CD14-positive monocyte (primary cell): ENCODE measurements around the gene DNAJC16. TPM values are rescaled to one million over a fixed set of nuclear protein-coding genes. Genes with fewer than 3 reads are reported as not detected.

Experiments used
- DNase-seq, 3 donors: peaks; one replicate each; pipeline ENCODE4 v3.0.0-alpha.2; 2011 to 2022
- H2AFZ ChIP-seq: 2 replicates; pipeline ENCODE4 v1.6.0; 2012; ENCODE audit warnings: mild to moderate bottlenecking, low read depth, low read length, inconsistent platforms; ENCODE audit not compliant: insufficient read depth, poor library complexity, severe bottlenecking
- H3K27ac ChIP-seq, 2 donors: 1 replicate in 1 of 2; 2 replicates in 1 of 2; pipeline ENCODE4 v1.5.1; 2012 to 2013; ENCODE audit warnings: low read length in 2 of 2, control low read depth in 1 of 2, inconsistent platforms in 1 of 2, low read depth in 1 of 2, mild to moderate bottlenecking in 1 of 2
- H3K27me3 ChIP-seq, 2 donors: one replicate each; pipeline versions ENCODE4 v1.6.0 to v1.6.1; 2011 to 2013; ENCODE audit warnings: low read length in 2 of 2; ENCODE audit not compliant: control insufficient read depth in 2 of 2, insufficient read depth in 2 of 2
- H3K36me3 ChIP-seq, 2 donors: replicated peaks in 1 of 2; 1 replicate in 1 of 2; 2 replicates in 1 of 2; pipeline versions ENCODE4 v1.5.1 to v1.6.1; 2012 to 2013; ENCODE audit warnings: low read length in 2 of 2, control low read depth in 1 of 2, inconsistent platforms in 1 of 2, mild to moderate bottlenecking in 1 of 2; ENCODE audit not compliant: insufficient read depth in 2 of 2, control insufficient read depth in 1 of 2
- H3K4me1 ChIP-seq, 2 donors: 1 replicate in 1 of 2; 2 replicates in 1 of 2; pipeline versions ENCODE4 v1.5.1 to v1.6.1; 2012 to 2013; ENCODE audit warnings: low read length in 2 of 2, control low read depth in 1 of 2, inconsistent platforms in 1 of 2, mild to moderate bottlenecking in 1 of 2, moderate library complexity in 1 of 2; ENCODE audit not compliant: insufficient read depth in 2 of 2, control insufficient read depth in 1 of 2
- H3K4me2 ChIP-seq: replicated peaks from 2 replicates; pipeline ENCODE3; 2012; ENCODE audit warnings: low read length, moderate library complexity, mild to moderate bottlenecking; ENCODE audit not compliant: poor library complexity, severe bottlenecking; ENCODE audit errors: extremely low read depth
- H3K4me3 ChIP-seq, 3 experiments: fragments of 200-600 bp in 1 of 3; sonication (generic) in 1 of 3; replicated peaks in 1 of 3; 1 replicate in 2 of 3; 2 replicates in 1 of 3; pipeline ENCODE4 v1.5.1; 2011 to 2013; ENCODE audit warnings: low read length in 3 of 3, mild to moderate bottlenecking in 3 of 3, control low read depth in 2 of 3, low read depth in 2 of 3, inconsistent platforms in 1 of 3, moderate library complexity in 1 of 3
- H3K79me2 ChIP-seq: 2 replicates; pipeline ENCODE4 v1.6.0; 2012; ENCODE audit warnings: mild to moderate bottlenecking, control low read depth, inconsistent platforms, low read length, moderate library complexity; ENCODE audit not compliant: insufficient read depth
- H3K9ac ChIP-seq: 2 replicates; pipeline ENCODE4 v1.6.0; 2017; ENCODE audit warnings: low read length, mild to moderate bottlenecking; ENCODE audit not compliant: insufficient read depth, poor library complexity, severe bottlenecking
- H3K9me3 ChIP-seq, 2 donors: replicated peaks in 1 of 2; 1 replicate in 1 of 2; 2 replicates in 1 of 2; pipeline versions ENCODE4 v1.5.1 to v1.6.1; 2012 to 2013; ENCODE audit warnings: low read length in 2 of 2, control low read depth in 1 of 2; ENCODE audit not compliant: control insufficient read depth in 1 of 2, insufficient read depth in 1 of 2
- H4K20me1 ChIP-seq: 2 replicates; pipeline ENCODE4 v1.6.0; 2012; ENCODE audit warnings: mild to moderate bottlenecking, low read length, control low read depth, moderate library complexity; ENCODE audit not compliant: insufficient read depth
- H3K27ac Mint-ChIP-seq, 7 donors: one replicate each; pipeline ENCODE4 v1.8.0; 2020; ENCODE audit warnings: mild to moderate bottlenecking in 7 of 7, mixed read lengths in 7 of 7, moderate library complexity in 6 of 7, inconsistent platforms in 2 of 7
- H3K27me3 Mint-ChIP-seq, 3 donors: one replicate each; pipeline ENCODE4 v1.8.0; 2021 to 2022; ENCODE audit warnings: low read depth in 3 of 3, mild to moderate bottlenecking in 3 of 3, mixed read lengths in 3 of 3, moderate library complexity in 3 of 3, inconsistent platforms in 1 of 3
- H3K36me3 Mint-ChIP-seq, 2 donors: one replicate each; pipeline ENCODE4 v1.8.0; 2020; ENCODE audit warnings: mixed read lengths in 2 of 2, inconsistent platforms in 1 of 2, mild to moderate bottlenecking in 1 of 2
- H3K4me1 Mint-ChIP-seq: one replicate; pipeline ENCODE4 v1.8.0; 2020; ENCODE audit warnings: mild to moderate bottlenecking, mixed read lengths
- H3K4me3 Mint-ChIP-seq, 2 donors: one replicate each; pipeline ENCODE4 v1.8.0; 2020; ENCODE audit warnings: mild to moderate bottlenecking in 2 of 2, mixed read lengths in 2 of 2, moderate library complexity in 1 of 2
- H3K9me3 Mint-ChIP-seq, 7 donors: one replicate each; pipeline ENCODE4 v1.8.0; 2020 to 2022; ENCODE audit warnings: mixed read lengths in 7 of 7, mild to moderate bottlenecking in 6 of 7, moderate library complexity in 6 of 7, inconsistent platforms in 2 of 7
- WGBS: methylation state at CpG from one replicate; pipeline ENCODE4 v1.1.5; 2013; ENCODE audit warnings: missing lambda C conversion rate; ENCODE audit not compliant: insufficient coverage; 5-methylcytosine and 5-hydroxymethylcytosine counted together
- intact Hi-C, 2 donors: fragments of 100-400 bp; cut with micrococcal nuclease; formaldehyde crosslinking; loops; one replicate each; pipeline versions ENCODE4 v1.15.0 to v1.15.1; 2023
- polyA plus RNA-seq, 3 donors: library from polyadenylated mRNA; depleted of rRNA in 1 of 3; unstranded in 2 of 3; stranded (reverse) in 1 of 3; fragments of 300-500 nt in 2 of 3; fragments of >200 nt in 1 of 3; fragmentation: Illumina TruSeq in 2 of 3; gene quantifications; 1 replicate in 2 of 3; 2 replicates in 1 of 3; pipeline ENCODE4 v1.2.3, GENCODE V29; 2012 to 2021
- TF ChIP-seq, protein P1 (sequence below): fragments of 200-600 bp; IDR thresholded peaks from one replicate; pipeline ENCODE4 v1.8.0; 2022; ENCODE audit warnings: antibody characterized with exemption, mild to moderate bottlenecking

Gene DNAJC16
- polyA plus RNA-seq, 3 donors, result 5.4 to 7.8 (median 6.3) TPM

DNA sequence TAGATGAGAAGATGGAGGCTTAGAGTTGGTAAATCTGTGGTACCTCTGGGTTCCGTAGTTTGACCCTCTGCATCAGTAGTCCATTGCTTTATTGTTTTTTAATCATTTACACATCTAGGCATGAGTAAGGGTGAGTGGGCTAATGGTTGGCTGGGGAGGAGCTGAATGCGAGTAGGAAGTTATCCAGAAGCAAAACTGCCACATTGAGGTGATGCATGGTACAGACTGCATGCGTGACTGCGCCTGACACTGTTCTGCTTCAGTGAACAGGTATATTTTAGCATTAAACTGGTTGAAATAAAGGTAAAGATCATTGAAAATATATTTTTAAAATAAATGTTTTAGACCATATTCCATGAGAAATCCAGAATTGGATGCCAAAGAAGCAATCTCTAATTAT is 4.4 kb downstream of the DNAJC16 start:
- Histone ChIP-seq H3K4me3 (no peak overlapping the region), H3K27ac (no peak overlapping the region), H4K20me1 (no peaks in the 10 kb centered on the region), H3K9me3 (no peaks in the 10 kb centered on the region), H2AFZ (no peak overlapping the region), H3K79me2 (peaks cover 16% of the 10 kb centered on the region), H3K27me3 (no peaks in the 10 kb centered on the region), H3K4me2 (no peak overlapping the region), H3K36me3 (peaks cover 9 to 37% of the 10 kb centered on the region in 2 donors), H3K9ac (no peak overlapping the region), H3K4me1 (peaks cover 17 to 33% of the 10 kb centered on the region in 2 donors)
- no peak overlapping the region for H3K27ac Mint-ChIP-seq
- peaks cover 28% of the 10 kb centered on the region for H3K4me1 Mint-ChIP-seq
- H3K36me3 Mint-ChIP-seq, result peaks cover 28 to 29% of the 10 kb centered on the region in 2 donors
- no peak overlapping the region for H3K4me3 Mint-ChIP-seq
- no peaks in the 10 kb centered on the region for H3K27me3 Mint-ChIP-seq
- intact Hi-C loops, result no loop called here
- DNase-seq, result no peak
- peaks cover 0 to 1% (median 0%) of the 10 kb centered on the region in 7 donors for H3K9me3 Mint-ChIP-seq
- TF ChIP-seq, protein P1, sequence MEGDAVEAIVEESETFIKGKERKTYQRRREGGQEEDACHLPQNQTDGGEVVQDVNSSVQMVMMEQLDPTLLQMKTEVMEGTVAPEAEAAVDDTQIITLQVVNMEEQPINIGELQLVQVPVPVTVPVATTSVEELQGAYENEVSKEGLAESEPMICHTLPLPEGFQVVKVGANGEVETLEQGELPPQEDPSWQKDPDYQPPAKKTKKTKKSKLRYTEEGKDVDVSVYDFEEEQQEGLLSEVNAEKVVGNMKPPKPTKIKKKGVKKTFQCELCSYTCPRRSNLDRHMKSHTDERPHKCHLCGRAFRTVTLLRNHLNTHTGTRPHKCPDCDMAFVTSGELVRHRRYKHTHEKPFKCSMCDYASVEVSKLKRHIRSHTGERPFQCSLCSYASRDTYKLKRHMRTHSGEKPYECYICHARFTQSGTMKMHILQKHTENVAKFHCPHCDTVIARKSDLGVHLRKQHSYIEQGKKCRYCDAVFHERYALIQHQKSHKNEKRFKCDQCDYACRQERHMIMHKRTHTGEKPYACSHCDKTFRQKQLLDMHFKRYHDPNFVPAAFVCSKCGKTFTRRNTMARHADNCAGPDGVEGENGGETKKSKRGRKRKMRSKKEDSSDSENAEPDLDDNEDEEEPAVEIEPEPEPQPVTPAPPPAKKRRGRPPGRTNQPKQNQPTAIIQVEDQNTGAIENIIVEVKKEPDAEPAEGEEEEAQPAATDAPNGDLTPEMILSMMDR, result no peak
- WGBS, result 100% methylated on average over 1 of the region's 4 CpGs

DNA sequence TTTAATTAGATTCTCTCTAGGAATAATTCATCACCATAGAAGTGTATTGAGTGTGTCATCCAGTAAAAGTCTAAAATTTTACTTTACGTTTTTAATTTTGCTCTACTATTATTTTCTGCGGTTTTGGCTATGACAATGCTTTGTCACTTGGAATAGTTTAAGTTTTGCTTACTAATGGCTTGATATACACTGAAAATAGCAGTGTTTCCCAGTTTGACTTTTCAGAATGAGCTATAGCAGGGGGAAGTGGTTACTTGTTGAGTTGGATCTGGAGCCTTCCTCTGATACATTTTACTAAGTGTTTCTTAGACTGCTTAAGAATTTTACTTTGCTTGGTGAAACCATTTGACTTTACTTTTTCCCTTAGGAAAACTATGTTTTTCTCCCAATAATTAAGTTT is 5.0 kb downstream of the DNAJC16 start:
- no peaks in the 10 kb centered on the region for H4K20me1 ChIP-seq
- Mint-ChIP-seq H3K9me3 (peaks cover 0 to under 1% (median 0%) of the 10 kb centered on the region in 7 donors), H3K27me3 (no peaks in the 10 kb centered on the region), H3K4me3 (no peak overlapping the region), H3K36me3 (peaks cover 33 to 36% of the 10 kb centered on the region in 2 donors), H3K27ac (peak overlapping the region in 3 of 7 donors; percentile 25 to 60 (median 58)), H3K4me1 (peaks cover 24% of the 10 kb centered on the region)
- peaks cover 13 to 44% of the 10 kb centered on the region in 2 donors for H3K36me3 ChIP-seq
- no peaks in the 10 kb centered on the region for H3K9me3 ChIP-seq
- DNase-seq, result no peak
- intact Hi-C loops, result no loop called here
- no peak overlapping the region for H3K4me3 ChIP-seq
- H3K79me2 ChIP-seq, result peaks cover 16% of the 10 kb centered on the region
- peaks cover 13 to 28% of the 10 kb centered on the region in 2 donors for H3K4me1 ChIP-seq
- TF ChIP-seq, protein P1, result no peak
- H2AFZ ChIP-seq, result no peak overlapping the region
- no CpG with 5 or more reads among the region's 2 CpGs for WGBS
- H3K4me2 ChIP-seq, result no peak overlapping the region
- H3K9ac ChIP-seq, result no peak overlapping the region
- H3K27ac ChIP-seq, result peak overlapping the region in 1 of 2 donors; percentile 37
- H3K27me3 ChIP-seq, result no peaks in the 10 kb centered on the region
